Left lobe of liver (tissue), 2 donors: ENCODE measurements around the gene TPO. TPM values are rescaled to one million over a fixed set of nuclear protein-coding genes. Genes with fewer than 3 reads are reported as not detected.
A peak's percentile ranks its signal among the peaks of the same experiment; 100 is the strongest.
"Not testable (repeated sequence)": the region's sequence is repeated elsewhere in the genome, so short reads cannot be mapped to it uniquely, and the experiment has no call there.

Experiments
- ATAC-seq: fragments of 200-7000 bp; cut with Tn5 transposase; one replicate; pipeline ENCODE4 v1.9.1; 2020; ENCODE audit warnings: mild to moderate bottlenecking, moderate library complexity
- DNase-seq: peaks from one replicate; pipeline ENCODE4 v3.0.0-alpha.2; 2020; ENCODE audit warnings: low spot score
- total RNA-seq: library from RNA; stranded (reverse); gene quantifications from one replicate; pipeline ENCODE4 v1.2.1, GENCODE V29; 2021
- donor health status: DM: no; HTN: no; CAD: no; lungs with moderate emphysema.
- donor health status: DM: no; HTN: yes; CAD: no.

Gene TPO
- total RNA-seq = not detected

DNA sequence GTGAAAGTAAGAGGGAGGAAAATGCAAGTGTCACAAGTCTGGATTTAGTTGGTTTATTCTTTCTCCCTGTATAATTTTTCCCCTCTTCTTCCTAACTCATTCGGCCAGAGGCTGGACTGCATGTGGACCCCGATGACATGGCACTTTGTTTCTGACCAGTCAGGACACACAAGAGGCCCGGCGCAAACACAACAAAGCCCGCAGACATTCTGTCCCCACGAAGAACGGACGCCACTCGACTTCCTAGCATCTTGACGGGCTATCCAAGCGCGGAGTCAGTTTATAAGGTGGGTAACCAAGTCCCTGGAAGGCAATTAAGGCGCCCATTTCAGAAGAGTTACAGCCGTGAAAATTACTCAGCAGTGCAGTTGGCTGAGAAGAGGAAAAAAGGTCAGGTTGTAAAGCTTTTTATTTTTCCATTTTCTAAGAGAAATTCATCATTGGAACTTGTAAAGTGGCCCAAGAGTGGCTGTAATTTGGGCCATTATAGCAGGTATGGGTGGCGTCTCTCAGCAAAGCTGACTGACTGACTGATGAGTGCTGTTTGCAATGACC is at the start of gene TPO:
Gene TPO, plus strand, starts transcription at position 308 of the 555 bp plus-strand sequence. CDS start 946 bp downstream, outside the sequence.
- no peak for DNase-seq
- ATAC-seq = no peak

- peak; percentile 13 for ATAC-seq
- peak; percentile 50 for DNase-seq
Observed at GRCh38 chr2:1366546-1367134, 46.6 kb upstream of the TPO start.

DNA sequence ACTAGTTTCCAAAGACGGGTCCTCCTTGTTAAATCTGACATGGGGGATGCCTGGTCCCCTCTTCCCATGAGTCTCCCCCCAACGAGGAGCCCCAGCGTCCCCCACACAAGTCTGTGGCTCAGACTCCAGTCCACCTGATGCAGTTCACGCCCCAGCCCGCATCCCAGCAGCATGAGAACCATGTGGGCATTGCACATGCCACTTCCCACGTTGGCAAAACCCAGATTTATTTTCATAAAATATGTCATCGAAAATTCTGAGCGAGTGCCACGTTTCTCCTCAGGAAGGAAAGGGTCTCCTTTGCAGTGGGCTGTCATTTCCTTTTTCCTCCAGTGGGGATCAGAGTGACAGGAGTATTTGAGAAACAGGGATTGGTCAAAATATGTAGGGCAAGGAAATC is 45.7 kb upstream of the TPO start:
- DNase-seq = no peak
- ATAC-seq = no peak

DNA sequence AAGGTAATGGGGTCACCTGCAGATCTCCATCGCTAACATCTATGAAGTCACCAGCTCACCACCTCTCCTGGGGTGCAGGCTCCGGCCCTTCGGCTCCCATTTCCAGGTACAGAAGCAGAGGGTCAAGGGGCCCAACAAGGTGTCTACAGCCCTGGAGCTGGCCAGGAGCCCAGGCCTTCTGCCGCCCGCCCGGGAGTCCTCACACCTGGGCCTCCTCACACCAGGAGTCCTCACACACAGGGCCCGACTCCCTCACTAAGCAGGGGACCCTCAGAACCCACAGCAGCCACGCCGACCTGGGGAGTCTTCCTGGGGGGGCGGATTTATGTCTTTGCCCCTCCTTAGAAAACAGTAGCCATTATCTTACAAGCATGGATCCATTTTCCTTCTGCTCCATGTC is 43.4 kb upstream of the TPO start:
- no peak for ATAC-seq

GRCh38 chr2:1370461-1370860 is 42.8 kb upstream of the TPO start:
- DNase-seq = no peak
- no peak for ATAC-seq

More for the DNA sequence above, 43.4 kb upstream of the TPO start:
- no peak for DNase-seq

- no peak for DNase-seq
- ATAC-seq = no peak
Observed at GRCh38 chr2:1371082-1371481, 42.2 kb upstream of the TPO start.

- DNase-seq (no peak), ATAC-seq (no peak)
Observed at GRCh38 chr2:1373830-1374229, 39.4 kb upstream of the TPO start.

GRCh38 chr2:1374287-1374686 is 39.0 kb upstream of the TPO start:
- DNase-seq = no peak

DNA sequence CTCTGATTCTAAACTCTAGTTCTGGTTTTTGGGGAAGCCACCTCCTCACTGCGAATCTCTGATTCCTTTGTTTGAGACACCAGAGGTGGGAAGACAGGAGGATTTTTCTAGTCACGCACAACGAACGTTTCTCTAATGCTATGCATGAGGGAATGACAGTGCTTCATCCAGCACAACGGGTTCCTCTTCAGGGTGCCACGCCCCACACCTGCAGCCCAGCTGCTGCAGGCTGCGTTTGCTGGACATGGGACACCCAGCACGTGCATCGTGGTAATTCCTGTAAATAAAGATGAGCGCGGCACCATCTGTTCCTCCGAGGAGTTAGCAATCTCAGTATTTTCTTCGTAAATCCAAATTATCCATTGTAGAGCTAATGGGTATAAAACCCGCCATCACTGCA is 37.5 kb upstream of the TPO start:
- ATAC-seq (no peak), DNase-seq (no peak)

More at GRCh38 chr2:1374287-1374686, 39.0 kb upstream of the TPO start:
- ATAC-seq = no peak

- ATAC-seq (no peak), DNase-seq (no peak)
Observed at GRCh38 chr2:1377473-1377872, 35.8 kb upstream of the TPO start.

DNA sequence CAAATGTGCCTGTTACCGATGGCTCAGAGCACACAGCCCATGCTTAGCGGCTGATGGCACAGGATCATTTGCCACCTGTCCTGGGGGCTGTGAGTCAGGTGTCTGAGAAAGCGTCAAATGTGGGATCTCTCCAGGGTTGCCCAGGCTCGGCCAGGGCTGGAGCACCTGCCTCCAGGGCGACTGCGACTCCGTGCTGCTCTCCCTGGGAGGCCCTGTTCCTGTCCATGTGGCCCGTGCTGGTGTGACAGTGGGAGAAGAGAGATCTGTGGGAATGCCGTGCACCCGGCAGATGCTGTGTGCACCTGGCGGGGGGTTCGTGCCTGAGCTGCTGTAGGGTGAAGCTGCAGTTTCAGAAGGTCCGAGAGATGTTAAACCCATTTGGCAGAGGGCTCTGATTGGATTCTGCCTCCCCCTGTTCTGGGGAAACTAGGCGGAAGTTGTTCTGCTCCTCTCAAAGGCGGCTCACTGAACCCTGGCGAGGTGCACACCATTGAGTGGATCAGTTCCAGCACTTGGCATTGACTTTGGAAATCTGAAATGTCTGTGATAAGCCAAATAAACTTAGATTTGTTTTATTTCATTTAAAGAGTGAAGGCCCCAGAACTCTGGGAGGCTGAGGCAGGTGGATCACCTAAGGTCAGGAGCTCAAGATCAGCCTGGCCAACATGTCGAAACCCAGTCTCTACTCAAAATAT is 34.7 kb upstream of the TPO start:
- no peak for ATAC-seq

GRCh38 chr2:1381644-1382043 is 31.6 kb upstream of the TPO start:
- ATAC-seq = no peak
- no peak for DNase-seq

More for the DNA sequence above, 34.7 kb upstream of the TPO start:
- no peak for DNase-seq

DNA sequence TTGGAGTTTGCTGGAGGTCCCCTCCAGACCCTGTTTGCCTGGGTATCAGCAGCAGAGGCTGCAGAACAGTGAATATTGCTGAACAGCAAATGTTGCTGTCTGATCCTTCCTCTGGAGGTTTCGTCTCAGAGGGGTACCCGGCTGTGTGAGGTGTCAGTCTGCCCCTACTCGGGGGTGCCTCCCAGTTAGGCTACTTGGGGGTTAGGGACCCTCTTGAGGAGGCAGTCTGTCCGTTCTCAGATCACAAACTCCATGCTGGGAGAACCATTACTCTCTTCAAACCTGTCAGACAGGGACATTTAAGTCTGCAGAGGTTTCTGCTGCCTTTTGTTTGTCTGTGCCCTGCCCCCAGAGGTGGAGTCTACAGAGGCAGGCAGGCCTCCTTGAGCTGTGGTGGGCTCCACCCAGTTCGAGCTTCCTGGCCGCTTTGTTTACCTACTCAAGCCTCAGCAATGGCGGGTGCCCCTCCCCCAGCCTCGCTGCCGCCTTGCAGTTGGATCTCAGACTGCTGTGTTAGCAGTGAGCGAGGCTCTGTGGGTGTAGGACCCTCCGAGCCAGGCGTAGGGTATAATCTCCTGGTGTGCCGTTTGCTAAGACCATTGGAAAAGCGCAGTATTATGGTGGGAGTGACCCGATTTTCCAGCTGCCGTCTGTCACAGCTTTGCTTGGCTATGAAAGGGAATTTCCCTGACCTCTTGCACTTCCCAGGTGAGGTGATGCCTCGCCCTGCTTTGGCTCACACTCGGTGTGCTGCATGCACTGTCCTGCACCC is 25.1 kb upstream of the TPO start:
- not testable (repeated sequence) for ATAC-seq

GRCh38 chr2:1390118-1390517 is 23.1 kb upstream of the TPO start:
- not testable (repeated sequence) for DNase-seq, ATAC-seq

More for the DNA sequence above, 25.1 kb upstream of the TPO start:
- DNase-seq = not testable (repeated sequence)

GRCh38 chr2:1393321-1393720 is 19.9 kb upstream of the TPO start:
- ATAC-seq = no peak
- no peak for DNase-seq

DNA sequence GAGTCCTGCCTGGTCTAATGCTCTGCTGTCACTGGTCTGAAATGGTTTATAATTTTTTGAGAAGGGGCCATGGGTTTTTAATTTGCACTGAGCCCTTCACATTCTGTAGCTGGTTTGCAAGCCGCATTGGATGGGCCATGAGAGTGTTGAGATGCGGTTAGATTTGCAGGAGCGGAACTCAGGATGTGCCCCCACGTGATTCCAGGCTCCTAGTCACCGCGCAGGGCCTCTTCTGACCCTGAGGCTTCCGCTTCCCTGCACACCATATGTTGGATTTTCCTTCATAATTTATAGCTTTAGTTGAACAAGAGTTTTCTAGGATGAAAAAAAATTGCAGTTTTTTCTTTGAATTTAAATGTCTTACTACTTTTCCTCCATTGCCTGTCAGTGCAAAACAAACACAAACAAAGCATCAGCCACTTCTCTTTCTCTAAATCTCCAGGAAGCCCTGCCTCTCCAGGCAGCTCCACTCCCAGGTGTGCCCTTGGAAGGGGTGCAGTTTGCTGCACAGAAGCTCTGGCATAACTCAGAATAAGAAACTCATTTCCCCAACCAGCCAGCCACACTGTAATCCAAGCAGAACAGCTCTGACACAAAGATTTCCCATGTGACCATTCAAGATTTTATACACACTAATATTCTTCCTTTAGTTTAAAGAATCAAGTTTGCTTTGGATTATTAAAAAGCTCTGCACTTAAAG is 18.4 kb upstream of the TPO start:
- ATAC-seq (no peak), DNase-seq (no peak)

- ATAC-seq (no peak), DNase-seq (no peak)
Observed at GRCh38 chr2:1397350-1397749, 15.9 kb upstream of the TPO start.

DNA sequence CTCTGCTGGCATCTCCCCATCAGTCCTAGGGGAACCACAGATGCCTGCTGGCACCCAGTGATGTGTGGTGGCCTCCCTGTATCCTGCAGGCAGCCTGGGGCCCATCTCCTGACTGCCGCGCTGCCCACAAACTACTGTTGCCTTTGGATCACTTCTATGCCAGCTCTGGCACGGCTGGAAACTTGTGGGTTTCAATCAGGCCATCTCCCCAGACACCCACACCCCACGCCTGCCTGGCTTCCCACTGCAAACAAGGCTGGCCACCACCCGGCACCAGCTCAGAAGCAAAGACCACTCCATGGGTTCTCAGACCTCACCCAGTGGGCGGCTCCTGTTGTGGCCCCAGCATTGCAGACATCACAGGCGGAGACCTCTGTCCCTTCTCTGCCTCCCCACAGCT is 15.1 kb upstream of the TPO start:
- ATAC-seq (no peak), DNase-seq (no peak)

DNA sequence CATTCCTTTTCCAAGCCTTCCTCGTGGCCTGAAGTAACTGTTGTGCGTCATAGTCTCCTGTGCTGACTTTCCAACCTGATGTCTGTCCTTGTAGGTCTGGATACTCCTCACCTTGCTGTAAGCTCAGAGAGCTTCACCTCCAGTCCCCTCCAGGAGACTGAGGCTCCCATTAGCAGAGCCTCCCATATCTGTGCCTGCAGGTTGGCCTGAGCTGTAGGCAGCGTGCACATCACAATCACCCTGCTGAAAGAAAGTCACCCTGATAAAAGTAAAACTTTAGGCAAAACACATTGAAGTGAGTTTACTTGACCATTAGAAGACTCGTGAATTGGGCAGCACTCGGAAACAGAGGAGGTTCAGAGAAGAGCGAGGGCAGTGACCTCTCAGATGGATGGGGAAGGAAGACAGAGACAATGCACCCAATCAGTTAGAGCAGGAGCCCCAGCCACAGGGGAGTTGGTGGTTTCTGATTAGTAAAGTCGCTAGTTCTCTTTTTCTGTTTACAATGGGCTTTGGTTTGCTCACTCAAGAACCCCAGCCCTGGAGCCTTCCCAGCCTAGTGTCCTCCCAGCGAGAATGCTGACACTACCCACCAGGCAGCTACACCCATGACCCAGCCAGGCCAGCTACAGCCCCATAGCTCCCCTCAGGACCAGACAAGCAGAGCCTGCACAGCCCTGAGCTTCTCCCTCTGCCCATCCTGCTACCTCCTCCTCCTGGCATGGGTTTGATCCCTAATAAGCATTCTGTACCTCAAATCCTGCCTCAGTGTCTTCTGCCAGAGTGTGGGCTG is 12.1 kb upstream of the TPO start:
- DNase-seq = no peak
- peak; percentile 51 for ATAC-seq

DNA sequence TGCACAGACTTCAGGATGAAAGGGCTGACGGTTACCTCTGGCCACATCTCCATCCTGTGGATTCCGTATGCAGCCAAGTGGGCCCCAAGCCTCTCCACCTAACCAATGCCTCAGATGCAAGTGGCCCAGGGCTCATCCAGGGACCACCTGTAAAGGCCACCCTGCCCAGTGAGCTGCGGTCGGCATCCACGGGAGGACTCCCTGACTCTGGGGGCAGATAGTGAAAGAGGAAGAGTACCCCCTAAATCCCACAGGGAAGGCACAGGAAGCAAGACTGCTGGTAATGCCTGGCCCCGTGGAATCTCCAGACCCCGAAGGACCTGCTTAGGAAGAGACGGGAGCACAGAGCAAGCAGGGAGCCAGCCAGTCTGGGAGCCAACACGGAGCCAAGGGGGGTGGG is 11.2 kb upstream of the TPO start:
- DNase-seq (no peak), ATAC-seq (no peak)
